GM18907 (cell line): ENCODE results near the gene NLE1.
"Not testable (repeated sequence)": the region's sequence is repeated elsewhere in the genome, so short reads cannot be mapped to it uniquely, and the experiment has no call there.

Source experiments
- ATAC-seq: cut with Tn5 transposase; IDR thresholded peaks from one replicate; pipeline ENCODE4 v1.9.1; 2021; ENCODE audit warnings: mild to moderate bottlenecking, moderate library complexity; ENCODE audit not compliant: unreplicated experiment

The NLE1 gene

GRCh38 chr17:35129973-35130351, 12.1 kb downstream of the NLE1 start:
- ATAC-seq, result no peak

GRCh38 chr17:35129154-35129972, 12.7 kb downstream of the NLE1 start:
- no peak for ATAC-seq

GRCh38 chr17:35127751-35128514, 14.2 kb downstream of the NLE1 start:
- ATAC-seq, result no peak

- no peak for ATAC-seq
Measured at GRCh38 chr17:35121315-35121714, 20.8 kb downstream of the NLE1 start, which contains the start of gene FNDC8. TSS of gene FNDC8 (plus strand) at chr17:35121615. CDS start at chr17:35121694, 79 bp downstream.

- ATAC-seq, result peak; percentile 80
Measured at GRCh38 chr17:35119370-35120165, 22.5 kb downstream of the NLE1 start, which contains the start of gene RAD51D. TSS of gene RAD51D (minus strand) at chr17:35119860. CDS start at chr17:35119613, 247 bp downstream.

- ATAC-seq, result no peak
Measured at GRCh38 chr17:35117984-35118383, 24.1 kb downstream of the NLE1 start.

- no peak for ATAC-seq
Measured at GRCh38 chr17:35116845-35117244, 25.3 kb downstream of the NLE1 start.

- not testable (repeated sequence) for ATAC-seq
Measured at GRCh38 chr17:35110791-35111190, 31.3 kb downstream of the NLE1 start.

GRCh38 chr17:35104844-35105450, 37.2 kb downstream of the NLE1 start:
- ATAC-seq, result no peak

- ATAC-seq, result no peak
Measured at GRCh38 chr17:35103271-35103670, 38.8 kb downstream of the NLE1 start.

- ATAC-seq, result no peak
Measured at GRCh38 chr17:35101725-35102124, 40.4 kb downstream of the NLE1 start.

- ATAC-seq, result no peak
Measured at GRCh38 chr17:35101036-35101435, 41.1 kb downstream of the NLE1 start.

- ATAC-seq, result no peak
Measured at GRCh38 chr17:35099908-35100307, 42.2 kb downstream of the NLE1 start.

- ATAC-seq, result no peak
Measured at GRCh38 chr17:35097776-35098175, 44.3 kb downstream of the NLE1 start.

GRCh38 chr17:35095741-35096140, 46.4 kb downstream of the NLE1 start:
- no peak for ATAC-seq

- no peak for ATAC-seq
Measured at GRCh38 chr17:35094902-35095301, 47.2 kb downstream of the NLE1 start.

GRCh38 chr17:35090707-35091106, 51.4 kb downstream of the NLE1 start:
- ATAC-seq, result not testable (repeated sequence)

GRCh38 chr17:35089586-35090296, 52.4 kb downstream of the NLE1 start:
- peak; percentile 6 for ATAC-seq

- peak; percentile 69 for ATAC-seq
Measured at GRCh38 chr17:35088881-35089585, 53.1 kb downstream of the NLE1 start.
